ENCODE results near the gene CIDEB. TPM values are rescaled to one million over a fixed set of nuclear protein-coding genes. Genes with fewer than 3 reads are reported as not detected.
A peak's percentile ranks its signal among the peaks of the same experiment; 100 is the strongest.

The CIDEB gene
- total and polyA plus RNA-seq, 9 of the 15 experiments (the other 6 are each of a cell fraction or from before 2014, with no cell fraction given), result 0.03 to 0.35 (median 0.09) TPM; not detected in 3

DNA sequence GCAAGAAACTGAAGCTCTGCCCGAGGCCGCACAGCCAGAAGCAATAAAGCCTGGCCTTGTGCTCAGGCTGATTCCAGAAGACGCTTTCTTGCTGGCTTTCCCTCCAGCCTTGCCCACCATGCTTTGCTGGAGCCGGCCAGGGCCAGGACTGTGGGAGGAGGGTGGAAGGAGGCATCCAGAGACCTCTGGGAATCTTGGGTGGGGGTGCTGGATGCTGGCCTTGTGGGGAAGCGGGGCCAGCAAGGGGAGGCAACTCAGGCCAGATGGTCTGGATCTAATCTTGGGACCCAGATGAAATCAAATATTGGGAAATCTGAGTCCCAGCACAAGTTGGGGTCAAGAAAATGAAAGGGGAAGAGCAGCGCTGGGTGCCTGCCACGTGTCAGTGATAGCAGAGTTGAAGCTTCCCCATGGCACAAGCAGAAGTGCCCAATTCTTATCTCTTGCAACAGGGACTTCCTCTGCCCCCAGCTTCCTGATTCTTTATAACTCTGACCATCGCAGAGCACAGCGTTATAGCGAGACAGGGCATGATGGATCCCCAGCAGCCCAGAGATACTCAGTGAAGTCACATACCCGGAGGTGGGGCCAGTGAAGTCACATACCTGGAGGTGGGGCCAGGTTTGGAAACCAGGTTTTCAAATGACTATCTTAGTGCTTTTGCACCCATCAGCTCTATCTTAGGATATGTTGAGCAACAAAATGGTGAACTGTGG is 30.0 kb downstream of the CIDEB start (continued):
- TF ChIP-seq HNRNPL (IDR thresholded peaks at IDR 0.05; ENCODE audit: low read depth, low read length), result no peak
- TF ChIP-seq, protein P1, sequence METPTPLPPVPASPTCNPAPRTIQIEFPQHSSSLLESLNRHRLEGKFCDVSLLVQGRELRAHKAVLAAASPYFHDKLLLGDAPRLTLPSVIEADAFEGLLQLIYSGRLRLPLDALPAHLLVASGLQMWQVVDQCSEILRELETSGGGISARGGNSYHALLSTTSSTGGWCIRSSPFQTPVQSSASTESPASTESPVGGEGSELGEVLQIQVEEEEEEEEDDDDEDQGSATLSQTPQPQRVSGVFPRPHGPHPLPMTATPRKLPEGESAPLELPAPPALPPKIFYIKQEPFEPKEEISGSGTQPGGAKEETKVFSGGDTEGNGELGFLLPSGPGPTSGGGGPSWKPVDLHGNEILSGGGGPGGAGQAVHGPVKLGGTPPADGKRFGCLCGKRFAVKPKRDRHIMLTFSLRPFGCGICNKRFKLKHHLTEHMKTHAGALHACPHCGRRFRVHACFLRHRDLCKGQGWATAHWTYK (CRISPR knock-in tag; IDR thresholded peaks at IDR 0.05), result no peak
- TF ChIP-seq BRD9 (IDR thresholded peaks at IDR 0.05; ENCODE audit: low read depth, partially characterized antibody), result no peak
- 0 out of 2 replicates have a peak, but pooled peaks have one; percentile 26 for TF ChIP-seq CBFA2T3 (IDR thresholded peaks at IDR 0.05)
- TF ChIP-seq OTX1 (CRISPR knock-in tag; IDR thresholded peaks at IDR 0.05), result no peak
- TF ChIP-seq, protein P2, sequence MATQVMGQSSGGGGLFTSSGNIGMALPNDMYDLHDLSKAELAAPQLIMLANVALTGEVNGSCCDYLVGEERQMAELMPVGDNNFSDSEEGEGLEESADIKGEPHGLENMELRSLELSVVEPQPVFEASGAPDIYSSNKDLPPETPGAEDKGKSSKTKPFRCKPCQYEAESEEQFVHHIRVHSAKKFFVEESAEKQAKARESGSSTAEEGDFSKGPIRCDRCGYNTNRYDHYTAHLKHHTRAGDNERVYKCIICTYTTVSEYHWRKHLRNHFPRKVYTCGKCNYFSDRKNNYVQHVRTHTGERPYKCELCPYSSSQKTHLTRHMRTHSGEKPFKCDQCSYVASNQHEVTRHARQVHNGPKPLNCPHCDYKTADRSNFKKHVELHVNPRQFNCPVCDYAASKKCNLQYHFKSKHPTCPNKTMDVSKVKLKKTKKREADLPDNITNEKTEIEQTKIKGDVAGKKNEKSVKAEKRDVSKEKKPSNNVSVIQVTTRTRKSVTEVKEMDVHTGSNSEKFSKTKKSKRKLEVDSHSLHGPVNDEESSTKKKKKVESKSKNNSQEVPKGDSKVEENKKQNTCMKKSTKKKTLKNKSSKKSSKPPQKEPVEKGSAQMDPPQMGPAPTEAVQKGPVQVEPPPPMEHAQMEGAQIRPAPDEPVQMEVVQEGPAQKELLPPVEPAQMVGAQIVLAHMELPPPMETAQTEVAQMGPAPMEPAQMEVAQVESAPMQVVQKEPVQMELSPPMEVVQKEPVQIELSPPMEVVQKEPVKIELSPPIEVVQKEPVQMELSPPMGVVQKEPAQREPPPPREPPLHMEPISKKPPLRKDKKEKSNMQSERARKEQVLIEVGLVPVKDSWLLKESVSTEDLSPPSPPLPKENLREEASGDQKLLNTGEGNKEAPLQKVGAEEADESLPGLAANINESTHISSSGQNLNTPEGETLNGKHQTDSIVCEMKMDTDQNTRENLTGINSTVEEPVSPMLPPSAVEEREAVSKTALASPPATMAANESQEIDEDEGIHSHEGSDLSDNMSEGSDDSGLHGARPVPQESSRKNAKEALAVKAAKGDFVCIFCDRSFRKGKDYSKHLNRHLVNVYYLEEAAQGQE (IDR thresholded peaks at IDR 0.05; ENCODE audit: borderline replicate concordance), result no peak
- TF ChIP-seq, protein P2 (CRISPR knock-in tag; IDR thresholded peaks at IDR 0.05; ENCODE audit: low read depth), result no peak
- TF ChIP-seq POLR2B (IDR thresholded peaks at IDR 0.05; ENCODE audit: low read depth, partially characterized antibody), result no peak

Measured in K562 (cell line).